Measurements from ENCODE around the gene MYOZ1.

MYOZ1 gene

DNA sequence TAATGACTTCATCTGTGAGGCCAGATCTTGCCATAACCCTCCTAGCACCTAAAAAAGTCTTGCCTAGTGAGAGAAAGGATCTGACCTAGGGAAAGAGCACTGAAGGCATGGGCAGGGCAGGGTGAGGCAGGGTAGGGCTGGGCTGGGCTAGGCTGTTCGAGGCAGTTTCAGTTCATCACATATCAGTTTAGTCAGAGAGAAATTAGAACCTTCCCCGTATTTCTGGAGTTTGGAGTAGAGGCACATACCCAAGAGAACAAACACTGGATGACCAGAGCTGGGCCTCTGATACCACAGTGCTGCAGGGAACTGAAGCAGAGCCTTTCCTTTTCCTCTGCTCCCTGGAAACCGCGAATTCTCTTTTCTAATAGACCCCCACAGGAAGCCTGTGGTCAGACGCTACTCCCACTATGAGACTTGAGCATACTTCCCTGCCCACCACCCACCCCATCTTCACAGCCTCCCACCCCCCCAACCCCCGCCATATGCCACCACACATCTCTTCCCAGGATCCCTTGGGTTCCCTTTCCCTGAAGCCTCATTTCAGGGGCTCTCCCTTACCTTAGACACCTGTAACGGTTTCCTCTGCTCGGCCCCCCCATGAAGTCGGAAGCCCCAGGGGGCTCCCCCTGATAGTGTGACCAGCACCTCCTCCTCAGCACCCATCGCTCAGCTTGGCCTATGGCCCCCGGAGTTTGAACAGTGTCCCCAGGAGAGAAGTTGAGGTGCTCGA, 14.1 kb upstream of the MYOZ1 start:
- DNase-seq (ENCODE audit: low spot score): no peak
- TF ChIP-seq, protein P1, sequence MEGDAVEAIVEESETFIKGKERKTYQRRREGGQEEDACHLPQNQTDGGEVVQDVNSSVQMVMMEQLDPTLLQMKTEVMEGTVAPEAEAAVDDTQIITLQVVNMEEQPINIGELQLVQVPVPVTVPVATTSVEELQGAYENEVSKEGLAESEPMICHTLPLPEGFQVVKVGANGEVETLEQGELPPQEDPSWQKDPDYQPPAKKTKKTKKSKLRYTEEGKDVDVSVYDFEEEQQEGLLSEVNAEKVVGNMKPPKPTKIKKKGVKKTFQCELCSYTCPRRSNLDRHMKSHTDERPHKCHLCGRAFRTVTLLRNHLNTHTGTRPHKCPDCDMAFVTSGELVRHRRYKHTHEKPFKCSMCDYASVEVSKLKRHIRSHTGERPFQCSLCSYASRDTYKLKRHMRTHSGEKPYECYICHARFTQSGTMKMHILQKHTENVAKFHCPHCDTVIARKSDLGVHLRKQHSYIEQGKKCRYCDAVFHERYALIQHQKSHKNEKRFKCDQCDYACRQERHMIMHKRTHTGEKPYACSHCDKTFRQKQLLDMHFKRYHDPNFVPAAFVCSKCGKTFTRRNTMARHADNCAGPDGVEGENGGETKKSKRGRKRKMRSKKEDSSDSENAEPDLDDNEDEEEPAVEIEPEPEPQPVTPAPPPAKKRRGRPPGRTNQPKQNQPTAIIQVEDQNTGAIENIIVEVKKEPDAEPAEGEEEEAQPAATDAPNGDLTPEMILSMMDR (IDR thresholded peaks at IDR 0.05): no peak
- H3K27ac ChIP-seq: peak overlapping the region; percentile 90 to 92
- peak overlapping the region; percentile 51 for H3K4me3 ChIP-seq

DNA sequence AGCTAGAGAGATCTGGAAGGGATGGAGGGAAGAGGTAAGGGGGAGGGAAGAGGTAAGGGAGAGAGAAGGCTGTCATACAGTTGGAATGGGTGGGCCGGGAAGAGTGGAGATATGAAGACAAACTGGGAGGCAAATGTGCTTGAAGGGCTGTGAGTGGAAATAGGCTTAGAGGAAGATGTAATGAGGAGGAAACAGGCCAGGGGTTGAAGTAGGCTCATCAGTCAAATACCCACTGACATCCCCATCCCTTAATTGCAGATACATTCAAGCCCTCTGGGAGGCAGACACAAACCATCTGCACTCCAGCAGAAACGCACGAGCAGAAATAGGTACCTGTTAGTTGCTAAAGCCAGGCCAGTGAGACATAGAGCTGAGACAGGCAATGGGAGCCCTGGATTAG, 12.4 kb upstream of the MYOZ1 start:
- TF ChIP-seq, protein P1 (IDR thresholded peaks at IDR 0.05): no peak
- DNase-seq (ENCODE audit: low spot score): no peak
- H3K27ac ChIP-seq: peak overlapping the region in 1 of 2 donors; percentile 46
- H3K4me3 ChIP-seq: no peak overlapping the region

- Histone ChIP-seq H3K27ac (peak overlapping the region; percentile 24 to 46), H3K4me3 (no peak overlapping the region)
- TF ChIP-seq, protein P1 (IDR thresholded peaks at IDR 0.05): no peak
- no peak for DNase-seq (ENCODE audit: low spot score)
Measured at GRCh38 chr10:73653195-73653594, 11.9 kb upstream of the MYOZ1 start.

- H3K27ac ChIP-seq: peak overlapping the region; percentile 75 to 89
- H3K4me3 ChIP-seq: no peak overlapping the region
- no peak for DNase-seq (ENCODE audit: low spot score)
- TF ChIP-seq, protein P1 (IDR thresholded peaks at IDR 0.05): no peak
Measured at GRCh38 chr10:73650537-73651331, 9.5 kb upstream of the MYOZ1 start.

- TF ChIP-seq, protein P1 (IDR thresholded peaks at IDR 0.05): no peak
- H3K4me3 ChIP-seq: no peak overlapping the region
- peak overlapping the region; percentile 75 to 89 for H3K27ac ChIP-seq
- no peak for DNase-seq (ENCODE audit: low spot score)
Measured at GRCh38 chr10:73649876-73650536, 8.7 kb upstream of the MYOZ1 start.

- DNase-seq (ENCODE audit: low spot score): no peak
- H3K27ac ChIP-seq: peak overlapping the region; percentile 75 to 86
- TF ChIP-seq, protein P1 (IDR thresholded peaks at IDR 0.05): no peak
- H3K4me3 ChIP-seq: no peak overlapping the region
Measured at GRCh38 chr10:73648975-73649829, 7.9 kb upstream of the MYOZ1 start.

All from coronary artery (tissue), 2 donors.